Right cardiac atrium (tissue), 5 donors: Measurements from ENCODE around the gene RAMACL. TPM values are rescaled to one million over a fixed set of nuclear protein-coding genes. Genes with fewer than 3 reads are reported as not detected.

ENCODE experiments used
- ATAC-seq, 2 donors: fragments of 200-7000 bp; cut with Tn5 transposase; one replicate each; pipeline versions ENCODE4 v1.8.0 to v1.9.1; 2020; ENCODE audit warnings: moderate library complexity in 2 of 2, mild to moderate bottlenecking in 1 of 2
- DNase-seq, 3 donors: peaks; one replicate each; pipeline ENCODE4 v3.0.0-alpha.2; 2020
- H3K27ac ChIP-seq: one replicate; pipeline ENCODE4 v1.5.1; 2013; ENCODE audit warnings: mild to moderate bottlenecking, low read length, control low read depth, moderate library complexity
- H3K27me3 ChIP-seq: one replicate; pipeline ENCODE4 v1.6.1; 2013; ENCODE audit not compliant: control insufficient read depth, insufficient read depth
- H3K4me1 ChIP-seq: one replicate; pipeline ENCODE4 v1.6.1; 2013; ENCODE audit warnings: low read length; ENCODE audit not compliant: control insufficient read depth, insufficient read depth
- H3K4me3 ChIP-seq: one replicate; pipeline ENCODE4 v1.5.1; 2013; ENCODE audit warnings: low read length, control low read depth
- H3K9me3 ChIP-seq: one replicate; pipeline ENCODE4 v1.6.1; 2013; ENCODE audit warnings: low read length; ENCODE audit not compliant: control insufficient read depth
- WGBS: extraction: QIAGEN DNeasy Blood & Tissue Kit; methylation state at CpG from one replicate; pipeline ENCODE4 v1.1.7; 2013; 5-methylcytosine and 5-hydroxymethylcytosine counted together
- intact Hi-C, 4 donors: fragments of 100-400 bp; cut with DNase I; formaldehyde crosslinking; loops; one replicate each; pipeline versions ENCODE4 v1.11.0 to v1.14.0; 2022 to 2023
- polyA plus RNA-seq: library from polyadenylated mRNA; stranded (reverse); fragments of 200-250 nt; gene quantifications from one replicate; pipeline ENCODE4 v1.2.3, GENCODE V29; 2013
- total RNA-seq, 4 donors: library from RNA; stranded (reverse); fragmentation: NEBNext Ultra II Directional; extraction: Animal tissue kit (Norgen Biotek cat#: 25700); gene quantifications; one replicate each; pipeline ENCODE4 v1.2.1, GENCODE V29; 2021
- donor health status: healthy with polysubstance abuse.
- donor health status: DM: no; HTN: yes; CAD: no.
- donor health status: DM: no; HTN: no; CAD: no.
- donor health status: DM: no; HTN: yes; CAD: no; lungs with severe emphysema.
- donor health status: DM: yes; HTN: yes; CAD: no.

The RAMACL gene
- total and polyA plus RNA-seq, 5 donors: 0.31 to 1.0 (median 0.47) TPM

DNA sequence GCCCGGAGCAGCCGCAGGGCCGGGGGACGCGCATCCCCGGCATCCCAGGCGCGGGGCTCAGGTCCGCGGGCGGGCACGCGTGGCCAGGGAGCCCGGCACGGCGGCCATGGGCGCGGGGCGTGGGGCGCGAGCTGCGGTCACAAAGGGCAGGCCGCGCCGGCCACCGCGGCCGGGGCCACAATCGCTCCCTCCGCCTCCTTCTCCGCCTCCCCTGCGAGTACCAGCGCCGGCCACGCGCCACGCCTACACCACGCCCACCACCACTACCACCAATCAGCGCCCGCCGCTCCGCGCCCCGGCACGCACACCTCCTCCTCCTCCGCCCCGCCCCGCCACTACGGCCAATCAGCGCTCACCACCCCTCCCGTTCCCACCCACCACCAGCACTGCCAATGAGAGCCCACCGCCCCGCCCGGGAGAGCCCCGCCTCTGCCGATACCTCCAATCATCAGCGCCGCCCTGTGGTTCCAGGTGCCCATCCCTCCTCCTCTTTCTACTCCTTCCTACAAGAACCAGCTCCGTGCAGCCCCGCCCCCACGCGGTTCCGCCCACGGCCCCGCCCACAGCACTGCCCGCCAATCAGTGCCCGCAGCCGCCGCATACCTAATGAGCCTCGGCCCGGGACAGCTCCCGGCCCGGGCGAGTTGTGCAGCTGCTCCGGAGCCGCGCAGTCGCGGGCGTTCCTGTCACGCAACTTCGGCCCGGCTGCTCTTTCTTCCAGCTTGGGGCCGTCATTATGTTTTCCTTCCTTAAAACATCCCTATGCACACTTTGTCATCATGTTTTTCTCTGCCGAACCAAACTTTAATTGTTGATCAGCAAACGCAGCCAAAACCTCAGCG, 40.8 kb upstream of the RAMACL start, which contains the start of gene RPS6KA2:
Gene RPS6KA2 (minus strand): TSS at position 219 of the 842 bp plus-strand sequence. CDS start 232 bp downstream, outside the sequence.
- ATAC-seq: peak; percentile 96 to 97
- intact Hi-C loops: loop anchor here in 2 of 4 donors (10.0 kb wide), 1 partner anchor 72 kb away; no protein-coding TSS in a partner anchor

GRCh38 chr6:166626177-166627032, 39.9 kb upstream of the RAMACL start:
- 1% methylated on average over 66 of the region's 66 CpGs for WGBS
- DNase-seq (peak in 2 of 3 donors; percentile 69 to 70), ATAC-seq (no peak)
- intact Hi-C loops: loop anchor here in 2 of 4 donors (10.0 kb wide), 1 partner anchor 72 kb away; no protein-coding TSS in a partner anchor
- Histone ChIP-seq H3K27ac (peak overlapping the region; percentile 75), H3K9me3 (no peaks in the 10 kb centered on the region), H3K27me3 (no peaks in the 10 kb centered on the region), H3K4me3 (peak overlapping the region; percentile 82), H3K4me1 (peaks cover 14% of the 10 kb centered on the region)

More for the DNA sequence above, 40.8 kb upstream of the RAMACL start, which contains the start of gene RPS6KA2:
- Histone ChIP-seq H3K27me3 (no peaks in the 10 kb centered on the region), H3K4me1 (peaks cover 14% of the 10 kb centered on the region), H3K27ac (peak within 1 kb of the TSS; percentile 97), H3K4me3 (peak within 1 kb of the TSS; percentile 82), H3K9me3 (no peaks in the 10 kb centered on the region)
- peak; percentile 100 for DNase-seq
- WGBS: under 1% methylated on average over 84 of the region's 87 CpGs

DNA sequence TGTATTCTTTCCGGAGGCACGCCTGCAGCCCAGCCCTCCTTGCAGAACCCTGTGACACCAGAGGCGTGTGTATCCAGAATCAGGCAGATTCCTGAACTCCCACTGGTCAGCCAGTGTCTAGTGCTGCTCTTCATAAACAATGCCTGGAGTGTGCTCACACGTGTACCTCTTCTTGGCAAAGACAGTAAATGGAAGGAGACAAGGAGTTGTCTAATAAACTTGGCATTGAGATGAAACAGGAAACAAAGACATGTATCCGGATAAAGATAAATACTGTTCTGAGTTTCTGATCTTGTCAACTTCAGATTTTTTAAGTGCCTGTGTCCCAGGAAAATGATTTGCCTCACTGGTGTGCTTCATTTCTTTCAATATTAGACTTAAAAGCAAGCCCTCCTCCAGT, 38.9 kb upstream of the RAMACL start:
- H3K4me3 ChIP-seq: peak overlapping the region; percentile 82
- ATAC-seq: no peak
- H3K4me1 ChIP-seq: peaks cover 20% of the 10 kb centered on the region
- H3K27ac ChIP-seq: no peak overlapping the region
- H3K27me3 ChIP-seq: no peaks in the 10 kb centered on the region
- no peak for DNase-seq
- intact Hi-C loops: loop anchor here in 2 of 4 donors (10.0 kb wide), 1 partner anchor 71 kb away; no protein-coding TSS in a partner anchor
- WGBS: 44% methylated on average over 5 of the region's 5 CpGs
- H3K9me3 ChIP-seq: no peaks in the 10 kb centered on the region

- H3K27me3 ChIP-seq: no peaks in the 10 kb centered on the region
- DNase-seq (peak in 1 of 3 donors; percentile 57), ATAC-seq (no peak)
- H3K9me3 ChIP-seq: no peaks in the 10 kb centered on the region
- 57% methylated on average over 4 of the region's 4 CpGs for WGBS
- H3K4me3 ChIP-seq: no peak overlapping the region
- intact Hi-C loops: loop anchor here in 2 of 4 donors (10.0 kb wide), 1 partner anchor 69 kb away; no protein-coding TSS in a partner anchor
- H3K27ac ChIP-seq: no peak overlapping the region
- H3K4me1 ChIP-seq: peaks cover 25% of the 10 kb centered on the region
Measured at GRCh38 chr6:166624275-166624674, 37.8 kb upstream of the RAMACL start.

DNA sequence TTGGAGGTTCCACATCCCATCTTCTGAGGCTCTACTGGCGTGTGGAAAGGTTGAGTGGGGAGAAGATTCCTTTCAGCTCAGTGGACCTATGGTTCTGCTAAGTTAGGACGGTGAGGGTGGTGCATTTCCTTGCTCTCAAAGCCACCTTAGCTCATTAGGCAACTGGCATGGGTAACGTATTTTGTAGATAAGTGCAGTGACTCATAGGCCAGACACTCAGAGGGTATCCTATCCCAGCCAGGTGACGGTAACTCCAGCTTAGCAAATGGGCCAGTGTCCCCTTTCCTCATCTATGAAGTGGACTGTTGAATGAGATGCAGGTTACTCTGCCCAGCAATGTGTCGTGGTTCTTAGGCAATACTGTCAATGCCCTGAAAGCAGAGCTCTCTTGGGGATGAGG, 36.8 kb upstream of the RAMACL start:
- WGBS: 80% methylated on average over 5 of the region's 5 CpGs
- Histone ChIP-seq H3K9me3 (no peaks in the 10 kb centered on the region), H3K4me1 (peaks cover 22% of the 10 kb centered on the region), H3K4me3 (no peak overlapping the region), H3K27ac (peak overlapping the region; percentile 38), H3K27me3 (no peaks in the 10 kb centered on the region)
- DNase-seq (no peak), ATAC-seq (no peak)
- intact Hi-C loops: loop anchor here in 2 of 4 donors (10.0 kb wide), 1 partner anchor 69 kb away; no protein-coding TSS in a partner anchor

- peaks cover 29% of the 10 kb centered on the region for H3K4me1 ChIP-seq
- ATAC-seq: no peak
- H3K9me3 ChIP-seq: no peaks in the 10 kb centered on the region
- DNase-seq: no peak
- no peaks in the 10 kb centered on the region for H3K27me3 ChIP-seq
- intact Hi-C loops: loop anchor here in 2 of 4 donors (10.0 kb wide), 1 partner anchor 66 kb away; no protein-coding TSS in a partner anchor
- WGBS: 94% methylated on average over 6 of the region's 6 CpGs
- H3K4me3 ChIP-seq: no peak overlapping the region
- no peak overlapping the region for H3K27ac ChIP-seq
Measured at GRCh38 chr6:166621114-166621540, 34.6 kb upstream of the RAMACL start.

- H3K4me1 ChIP-seq: peaks cover 31% of the 10 kb centered on the region
- intact Hi-C loops: loop anchor here in 2 of 4 donors (10.0 kb wide), 1 partner anchor 66 kb away; no protein-coding TSS in a partner anchor
- no peak overlapping the region for H3K4me3 ChIP-seq
- ATAC-seq: no peak
- no peaks in the 10 kb centered on the region for H3K9me3 ChIP-seq
- no peaks in the 10 kb centered on the region for H3K27me3 ChIP-seq
- DNase-seq: no peak
- no peak overlapping the region for H3K27ac ChIP-seq
- WGBS: 65% methylated on average over 8 of the region's 8 CpGs
Measured at GRCh38 chr6:166620478-166621113, 34.1 kb upstream of the RAMACL start.

DNA sequence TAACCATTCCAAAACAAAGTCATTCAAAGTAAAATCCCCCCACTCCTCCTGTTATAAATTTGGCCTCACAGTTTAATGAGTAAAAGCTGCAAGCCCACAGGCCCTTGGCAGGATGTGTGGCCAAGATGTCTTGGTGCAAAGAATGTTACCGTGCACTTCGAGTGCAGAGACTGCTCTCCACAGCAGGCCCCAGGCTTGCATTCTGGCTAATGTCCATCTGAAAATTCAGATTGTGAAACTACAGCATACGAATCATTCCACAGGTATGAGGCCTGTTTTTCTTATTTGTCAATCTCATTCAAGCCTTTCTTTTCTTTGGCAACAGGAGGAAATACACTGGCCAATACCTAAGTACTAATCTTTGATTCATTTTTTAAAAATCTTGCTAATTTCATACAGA, 33.4 kb upstream of the RAMACL start:
- WGBS: 32% methylated on average over 3 of the region's 3 CpGs
- H3K4me1 ChIP-seq: peaks cover 30% of the 10 kb centered on the region
- intact Hi-C loops: loop anchor here in 2 of 4 donors (10.0 kb wide), 1 partner anchor 65 kb away; no protein-coding TSS in a partner anchor
- H3K27me3 ChIP-seq: no peaks in the 10 kb centered on the region
- no peak overlapping the region for H3K27ac ChIP-seq
- ATAC-seq (peak; percentile 30 to 46), DNase-seq (peak in 1 of 3 donors; percentile 70)
- H3K9me3 ChIP-seq: no peaks in the 10 kb centered on the region
- H3K4me3 ChIP-seq: no peak overlapping the region

GRCh38 chr6:166618866-166619761, 32.6 kb upstream of the RAMACL start:
- no peak for ATAC-seq
- peaks cover 29% of the 10 kb centered on the region for H3K4me1 ChIP-seq
- H3K27ac ChIP-seq: no peak overlapping the region
- DNase-seq: no peak
- no peaks in the 10 kb centered on the region for H3K27me3 ChIP-seq
- WGBS: 97% methylated on average over 27 of the region's 27 CpGs
- H3K9me3 ChIP-seq: no peaks in the 10 kb centered on the region
- no peak overlapping the region for H3K4me3 ChIP-seq
- intact Hi-C loops: no loop called here
